SK-N-SH (cell line): Measurements from ENCODE around the gene ACACB. TPM values are rescaled to one million over a fixed set of nuclear protein-coding genes. Genes with fewer than 3 reads are reported as not detected.

ENCODE experiments used
- CTCF ChIA-PET: fragments of 300-600, 350-600 bp; formaldehyde crosslinking; extraction: SDS; loops from one replicate; lab custom pipeline; 2021; lab: Yijun Ruan, JAX
- POLR2A ChIA-PET: fragments of 350-600 bp; sonication (Branson Sonifier 250); formaldehyde crosslinking; extraction: SDS; loops from one replicate; lab custom pipeline; 2020; ENCODE audit warnings: antibody characterized with exemption, inconsistent platforms; lab: Yijun Ruan, JAX
- DNase-seq: peaks from one replicate; pipeline ENCODE4 v3.0.0; 2012
- H2AFZ ChIP-seq: fragments of 200-600 bp; sonication (generic); 2 replicates; pipeline ENCODE4 v1.8.1; 2016; ENCODE audit warnings: antibody characterized with exemption, mild to moderate bottlenecking, low read depth
- H3F3A ChIP-seq: fragments of 200-600 bp; sonication (generic); replicated peaks from 2 replicates; pipeline ENCODE3; 2016; ENCODE audit warnings: antibody characterized with exemption, mild to moderate bottlenecking; ENCODE audit not compliant: insufficient read depth
- H3K27ac ChIP-seq, 2 experiments: fragments of 200-500 bp in 1 of 2; fragments of 200-600 bp in 1 of 2; sonication (Bioruptor generic) in 1 of 2; sonication (generic), shearing (Covaris generic) in 1 of 2; 2 replicates each; pipeline versions ENCODE4 v1.5.1 to v1.6.1; 2014 to 2016; ENCODE audit warnings: low read depth in 2 of 2, inconsistent platforms in 1 of 2, low read length in 1 of 2, mild to moderate bottlenecking in 1 of 2, mixed read lengths in 1 of 2
- H3K27me3 ChIP-seq: fragments of 200-600 bp; sonication (generic), shearing (Covaris generic); 2 replicates; pipeline ENCODE4 v1.6.1; 2016; ENCODE audit warnings: mixed run types; ENCODE audit not compliant: insufficient read depth
- H3K36me3 ChIP-seq, 2 experiments: fragments of 200-500 bp in 1 of 2; fragments of 200-600 bp in 1 of 2; sonication (Bioruptor generic) in 1 of 2; sonication (generic) in 1 of 2; replicated peaks in 1 of 2; 2 replicates each; pipeline versions ENCODE3 to v1.5.1; 2014 to 2016; ENCODE audit warnings: low read length in 1 of 2, mild to moderate bottlenecking in 1 of 2; ENCODE audit not compliant: insufficient read depth in 2 of 2, control insufficient read depth in 1 of 2
- H3K4me1 ChIP-seq, 2 experiments: fragments of 200-500 bp in 1 of 2; fragments of 200-600 bp in 1 of 2; sonication (Bioruptor generic) in 1 of 2; sonication (generic), shearing (Covaris generic) in 1 of 2; 2 replicates each; pipeline versions ENCODE4 v1.5.1 to v1.6.1; 2014 to 2016; ENCODE audit warnings: low read depth in 1 of 2, low read length in 1 of 2, mixed run types in 1 of 2; ENCODE audit not compliant: insufficient read depth in 2 of 2, control insufficient read depth in 1 of 2
- H3K4me2 ChIP-seq: fragments of 200-600 bp; sonication (generic), shearing (Covaris generic); 2 replicates; pipeline ENCODE4 v1.6.1; 2017; ENCODE audit warnings: mixed run types
- H3K4me3 ChIP-seq, 2 experiments: fragments of 200-500 bp in 1 of 2; fragments of 200-600 bp in 1 of 2; sonication (Bioruptor generic) in 1 of 2; sonication (generic), shearing (Covaris generic) in 1 of 2; 2 replicates each; pipeline versions ENCODE4 v1.5.1 to v1.8.1; 2014 to 2016; ENCODE audit warnings: low read depth in 2 of 2, inconsistent platforms in 1 of 2, low read length in 1 of 2, mild to moderate bottlenecking in 1 of 2, mixed read lengths in 1 of 2, moderate library complexity in 1 of 2
- H3K79me2 ChIP-seq: fragments of 200-600 bp; sonication (generic); 2 replicates; pipeline ENCODE4 v1.8.1; 2017; ENCODE audit warnings: mild to moderate bottlenecking; ENCODE audit not compliant: insufficient read depth
- H3K9ac ChIP-seq: fragments of 200-600 bp; sonication (generic); 2 replicates; pipeline ENCODE4 v1.6.1; 2017; ENCODE audit warnings: mixed run types
- H3K9me2 ChIP-seq: fragments of 200-600 bp; sonication (generic); 2 replicates; pipeline ENCODE4 v1.6.1; 2017; ENCODE audit warnings: mixed run types
- H3K9me3 ChIP-seq: fragments of 200-600 bp; sonication (generic); 2 replicates; pipeline ENCODE4 v1.6.1; 2017; ENCODE audit warnings: mixed run types, mild to moderate bottlenecking, moderate library complexity
- H4K20me1 ChIP-seq: fragments of 200-600 bp; sonication (generic); 2 replicates; pipeline ENCODE4 v1.6.1; 2017; ENCODE audit warnings: mild to moderate bottlenecking, mixed run types; ENCODE audit not compliant: insufficient read depth
- EZH2phosphoT487 ChIP-seq: fragments of 200-600 bp; sonication (generic); IDR thresholded peaks from 2 replicates; pipeline ENCODE4 v1.6.1; 2017; ENCODE audit warnings: low read depth, mixed run types, mild to moderate bottlenecking, antibody characterized with exemption, moderate library complexity, borderline replicate concordance
- FOXJ3 ChIP-seq: sonication (generic); formaldehyde crosslinking; IDR thresholded peaks from 2 replicates; pipeline ENCODE4 v1.5.1; 2020; ENCODE audit warnings: mild to moderate bottlenecking, missing genetic modification reagents
- GABPA ChIP-seq: IDR thresholded peaks from 2 replicates; pipeline ENCODE4 v1.4.0; 2012; ENCODE audit warnings: low read depth, mild to moderate bottlenecking
- GATA2 ChIP-seq: sonication (generic); formaldehyde crosslinking; IDR thresholded peaks from 2 replicates; pipeline ENCODE4 v1.5.0; 2020; ENCODE audit warnings: mild to moderate bottlenecking, missing genetic modification reagents
- MEF2A ChIP-seq: IDR thresholded peaks from 2 replicates; pipeline ENCODE4 v1.4.0; 2012; ENCODE audit warnings: low read depth, borderline replicate concordance
- MXI1 ChIP-seq: IDR thresholded peaks from 2 replicates; pipeline ENCODE4 v1.6.1; 2012; ENCODE audit warnings: mild to moderate bottlenecking, low read depth, low read length, improper control_type of control experiment
- NFIC ChIP-seq: IDR thresholded peaks from 2 replicates; pipeline ENCODE4 v1.4.0; 2012; ENCODE audit warnings: borderline replicate concordance
- POLR2AphosphoS5 ChIP-seq: IDR thresholded peaks from 2 replicates; pipeline ENCODE4 v1.6.1; 2012; ENCODE audit warnings: low read depth, low read length
- RCOR1 ChIP-seq: fragments of 150-350 bp; IDR thresholded peaks from 2 replicates; pipeline ENCODE4 v1.6.1; 2017; ENCODE audit warnings: antibody characterized with exemption, low read length
- RFX5 ChIP-seq: IDR thresholded peaks from 2 replicates; pipeline ENCODE4 v1.6.1; 2012; ENCODE audit warnings: mild to moderate bottlenecking, improper control_type of control experiment, low read length
- SMC3 ChIP-seq: IDR thresholded peaks from 2 replicates; pipeline ENCODE4 v1.6.1; 2012; ENCODE audit warnings: low read depth, low read length, improper control_type of control experiment
- TAF1 ChIP-seq: IDR thresholded peaks from 2 replicates; pipeline ENCODE4 v1.6.1; 2012; ENCODE audit warnings: low read depth, mild to moderate bottlenecking, low read length, moderate library complexity, borderline replicate concordance
- TCF12 ChIP-seq: IDR thresholded peaks from 2 replicates; pipeline ENCODE4 v1.4.0; 2012
- YY1 ChIP-seq: IDR thresholded peaks from 2 replicates; pipeline ENCODE4 v1.4.0; 2012; ENCODE audit warnings: low read depth, mild to moderate bottlenecking
- WGBS: methylation state at CpG from one replicate; pipeline ENCODE4 v1.1.6; 2017; ENCODE audit warnings: low lambda C conversion rate; 5-methylcytosine and 5-hydroxymethylcytosine counted together
- polyA plus RNA-seq, 3 experiments: library from polyadenylated mRNA; depleted of rRNA; stranded (reverse); fragments of >200 nt; gene quantifications; 2 replicates each; pipeline ENCODE4 v1.2.3, GENCODE V29; 2012
- TF ChIP-seq, protein P1 (sequence below): IDR thresholded peaks from 2 replicates; pipeline ENCODE4 v1.4.0; 2012; ENCODE audit warnings: low read depth, borderline replicate concordance
- TF ChIP-seq, protein P2 (sequence below): fragments of 150-350 bp; IDR thresholded peaks from 2 replicates; pipeline ENCODE4 v1.6.1; 2016; ENCODE audit warnings: mild to moderate bottlenecking, low read depth, low read length
- TF ChIP-seq, protein P3 (sequence below): IDR thresholded peaks from 2 replicates; pipeline ENCODE4 v1.4.0; 2012; ENCODE audit warnings: low read depth, borderline replicate concordance
- TF ChIP-seq, protein P4 (sequence below): IDR thresholded peaks from 2 replicates; pipeline ENCODE4; 2012
- TF ChIP-seq, protein P5 (sequence below): IDR thresholded peaks from 2 replicates; pipeline ENCODE4 v1.6.1; 2012; ENCODE audit warnings: mild to moderate bottlenecking, low read depth, low read length, moderate library complexity
- TF ChIP-seq, protein P6 (sequence below): fragments of 150-350 bp; IDR thresholded peaks from 2 replicates; pipeline ENCODE4 v1.6.1; 2017; ENCODE audit warnings: antibody characterized with exemption, low read length, low read depth, borderline replicate concordance

The ACACB gene
- polyA plus RNA-seq, 1 of the 3 experiments (the other 2 are of a cell fraction), result 6.1 TPM

DNA sequence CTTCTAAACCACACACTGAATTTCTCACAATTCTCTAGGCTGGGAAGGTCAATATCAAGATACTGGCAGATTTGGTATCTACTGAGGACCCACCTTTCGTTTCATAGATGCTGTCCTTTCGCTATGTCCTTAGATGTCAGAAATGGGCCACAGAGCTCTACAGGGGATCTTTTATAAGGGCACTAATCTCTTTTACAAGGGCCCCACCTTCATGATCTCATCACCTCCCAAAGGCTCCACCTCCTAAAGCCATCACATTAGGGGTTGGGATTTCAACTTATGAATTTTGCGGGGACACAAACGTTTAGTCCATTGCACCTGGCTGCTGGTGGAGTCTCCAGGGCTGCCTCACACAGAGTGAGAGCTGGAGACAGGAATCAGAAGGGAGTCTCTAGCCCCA is 79.9 kb downstream of the ACACB start:
- H3K27ac ChIP-seq, result no peak overlapping the region
- TF ChIP-seq, protein P1, sequence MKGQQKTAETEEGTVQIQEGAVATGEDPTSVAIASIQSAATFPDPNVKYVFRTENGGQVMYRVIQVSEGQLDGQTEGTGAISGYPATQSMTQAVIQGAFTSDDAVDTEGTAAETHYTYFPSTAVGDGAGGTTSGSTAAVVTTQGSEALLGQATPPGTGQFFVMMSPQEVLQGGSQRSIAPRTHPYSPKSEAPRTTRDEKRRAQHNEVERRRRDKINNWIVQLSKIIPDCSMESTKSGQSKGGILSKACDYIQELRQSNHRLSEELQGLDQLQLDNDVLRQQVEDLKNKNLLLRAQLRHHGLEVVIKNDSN, result no peak
- TF ChIP-seq MEF2A, result no peak
- TF ChIP-seq SMC3, result no peak
- TF ChIP-seq, protein P2, sequence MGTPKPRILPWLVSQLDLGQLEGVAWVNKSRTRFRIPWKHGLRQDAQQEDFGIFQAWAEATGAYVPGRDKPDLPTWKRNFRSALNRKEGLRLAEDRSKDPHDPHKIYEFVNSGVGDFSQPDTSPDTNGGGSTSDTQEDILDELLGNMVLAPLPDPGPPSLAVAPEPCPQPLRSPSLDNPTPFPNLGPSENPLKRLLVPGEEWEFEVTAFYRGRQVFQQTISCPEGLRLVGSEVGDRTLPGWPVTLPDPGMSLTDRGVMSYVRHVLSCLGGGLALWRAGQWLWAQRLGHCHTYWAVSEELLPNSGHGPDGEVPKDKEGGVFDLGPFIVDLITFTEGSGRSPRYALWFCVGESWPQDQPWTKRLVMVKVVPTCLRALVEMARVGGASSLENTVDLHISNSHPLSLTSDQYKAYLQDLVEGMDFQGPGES, result no peak
- TF ChIP-seq POLR2AphosphoS5, result no peak
- no peak for TF ChIP-seq FOXJ3 (CRISPR knock-in tag)
- TF ChIP-seq, protein P3, sequence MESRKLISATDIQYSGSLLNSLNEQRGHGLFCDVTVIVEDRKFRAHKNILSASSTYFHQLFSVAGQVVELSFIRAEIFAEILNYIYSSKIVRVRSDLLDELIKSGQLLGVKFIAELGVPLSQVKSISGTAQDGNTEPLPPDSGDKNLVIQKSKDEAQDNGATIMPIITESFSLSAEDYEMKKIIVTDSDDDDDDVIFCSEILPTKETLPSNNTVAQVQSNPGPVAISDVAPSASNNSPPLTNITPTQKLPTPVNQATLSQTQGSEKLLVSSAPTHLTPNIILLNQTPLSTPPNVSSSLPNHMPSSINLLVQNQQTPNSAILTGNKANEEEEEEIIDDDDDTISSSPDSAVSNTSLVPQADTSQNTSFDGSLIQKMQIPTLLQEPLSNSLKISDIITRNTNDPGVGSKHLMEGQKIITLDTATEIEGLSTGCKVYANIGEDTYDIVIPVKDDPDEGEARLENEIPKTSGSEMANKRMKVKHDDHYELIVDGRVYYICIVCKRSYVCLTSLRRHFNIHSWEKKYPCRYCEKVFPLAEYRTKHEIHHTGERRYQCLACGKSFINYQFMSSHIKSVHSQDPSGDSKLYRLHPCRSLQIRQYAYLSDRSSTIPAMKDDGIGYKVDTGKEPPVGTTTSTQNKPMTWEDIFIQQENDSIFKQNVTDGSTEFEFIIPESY, result no peak
- no peak for TF ChIP-seq NFIC
- no peak for TF ChIP-seq GATA2 (CRISPR knock-in tag)
- no peak for TF ChIP-seq EZH2phosphoT487
- TF ChIP-seq TCF12, result no peak
- TF ChIP-seq MXI1, result no peak
- TF ChIP-seq RFX5, result no peak
- no peak for TF ChIP-seq RCOR1
- TF ChIP-seq TAF1, result no peak
- TF ChIP-seq GABPA, result no peak
- ChIA-PET POLR2A (no interaction called here), CTCF (no interaction called here)
- H4K20me1 ChIP-seq, result no peaks in the 10 kb centered on the region
- DNase-seq, result no peak
- H3K9me3 ChIP-seq, result no peaks in the 10 kb centered on the region
- no peak overlapping the region for H3K4me2 ChIP-seq
- no peaks in the 10 kb centered on the region for H3K9me2 ChIP-seq
- H2AFZ ChIP-seq, result no peak overlapping the region
- no peak overlapping the region for H3K9ac ChIP-seq
- WGBS, result 100% methylated on average over 4 of the region's 4 CpGs
- no peaks in the 10 kb centered on the region for H3F3A ChIP-seq
- H3K27me3 ChIP-seq, result no peaks in the 10 kb centered on the region
- no peak overlapping the region for H3K4me3 ChIP-seq
- H3K4me1 ChIP-seq, result no peaks in the 10 kb centered on the region
- H3K79me2 ChIP-seq, result no peaks in the 10 kb centered on the region
- H3K36me3 ChIP-seq, result peaks cover 2 to 4% of the 10 kb centered on the region in 2 experiments

DNA sequence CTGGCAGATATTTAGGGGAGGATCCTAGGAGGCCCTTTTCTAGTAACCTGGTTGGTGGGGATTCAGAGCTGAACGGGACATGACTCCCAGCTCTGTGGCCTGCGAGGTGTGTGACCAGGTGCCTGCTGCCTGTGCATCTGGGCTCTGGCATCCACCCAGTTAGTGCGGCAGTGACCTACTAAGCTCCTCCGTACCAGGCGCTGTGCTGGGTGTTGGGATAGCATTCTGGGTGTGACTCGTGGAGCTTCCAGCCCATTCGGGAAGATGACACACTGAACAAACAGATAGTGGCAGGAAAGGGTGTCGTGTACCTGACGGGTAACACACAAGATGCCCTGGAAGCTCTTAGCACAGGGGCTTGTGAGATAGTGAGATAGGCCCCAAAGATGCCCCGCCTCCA is 80.9 kb downstream of the ACACB start:
- ChIA-PET POLR2A (no interaction called here), CTCF (no interaction called here)
- Histone ChIP-seq H3K4me1 (no peaks in the 10 kb centered on the region), H3K4me2 (no peak overlapping the region), H3K36me3 (peaks cover 2 to 4% of the 10 kb centered on the region in 2 experiments), H3K27me3 (no peaks in the 10 kb centered on the region), H3F3A (no peaks in the 10 kb centered on the region), H3K79me2 (no peaks in the 10 kb centered on the region), H3K9ac (no peak overlapping the region), H4K20me1 (no peaks in the 10 kb centered on the region), H2AFZ (no peak overlapping the region), H3K9me3 (no peaks in the 10 kb centered on the region), H3K9me2 (no peaks in the 10 kb centered on the region), H3K27ac (no peak overlapping the region), H3K4me3 (no peak overlapping the region)
- 77% methylated on average over 8 of the region's 10 CpGs for whole genome bisulfite sequencing
- DNase-seq, result no peak
- TF ChIP-seq YY1 (no peak), EZH2phosphoT487 (no peak), RFX5 (no peak)
- TF ChIP-seq, protein P4, sequence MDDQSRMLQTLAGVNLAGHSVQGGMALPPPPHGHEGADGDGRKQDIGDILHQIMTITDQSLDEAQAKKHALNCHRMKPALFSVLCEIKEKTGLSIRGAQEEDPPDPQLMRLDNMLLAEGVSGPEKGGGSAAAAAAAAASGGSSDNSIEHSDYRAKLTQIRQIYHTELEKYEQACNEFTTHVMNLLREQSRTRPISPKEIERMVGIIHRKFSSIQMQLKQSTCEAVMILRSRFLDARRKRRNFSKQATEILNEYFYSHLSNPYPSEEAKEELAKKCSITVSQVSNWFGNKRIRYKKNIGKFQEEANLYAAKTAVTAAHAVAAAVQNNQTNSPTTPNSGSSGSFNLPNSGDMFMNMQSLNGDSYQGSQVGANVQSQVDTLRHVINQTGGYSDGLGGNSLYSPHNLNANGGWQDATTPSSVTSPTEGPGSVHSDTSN, result no peak
- TF ChIP-seq, protein P5, sequence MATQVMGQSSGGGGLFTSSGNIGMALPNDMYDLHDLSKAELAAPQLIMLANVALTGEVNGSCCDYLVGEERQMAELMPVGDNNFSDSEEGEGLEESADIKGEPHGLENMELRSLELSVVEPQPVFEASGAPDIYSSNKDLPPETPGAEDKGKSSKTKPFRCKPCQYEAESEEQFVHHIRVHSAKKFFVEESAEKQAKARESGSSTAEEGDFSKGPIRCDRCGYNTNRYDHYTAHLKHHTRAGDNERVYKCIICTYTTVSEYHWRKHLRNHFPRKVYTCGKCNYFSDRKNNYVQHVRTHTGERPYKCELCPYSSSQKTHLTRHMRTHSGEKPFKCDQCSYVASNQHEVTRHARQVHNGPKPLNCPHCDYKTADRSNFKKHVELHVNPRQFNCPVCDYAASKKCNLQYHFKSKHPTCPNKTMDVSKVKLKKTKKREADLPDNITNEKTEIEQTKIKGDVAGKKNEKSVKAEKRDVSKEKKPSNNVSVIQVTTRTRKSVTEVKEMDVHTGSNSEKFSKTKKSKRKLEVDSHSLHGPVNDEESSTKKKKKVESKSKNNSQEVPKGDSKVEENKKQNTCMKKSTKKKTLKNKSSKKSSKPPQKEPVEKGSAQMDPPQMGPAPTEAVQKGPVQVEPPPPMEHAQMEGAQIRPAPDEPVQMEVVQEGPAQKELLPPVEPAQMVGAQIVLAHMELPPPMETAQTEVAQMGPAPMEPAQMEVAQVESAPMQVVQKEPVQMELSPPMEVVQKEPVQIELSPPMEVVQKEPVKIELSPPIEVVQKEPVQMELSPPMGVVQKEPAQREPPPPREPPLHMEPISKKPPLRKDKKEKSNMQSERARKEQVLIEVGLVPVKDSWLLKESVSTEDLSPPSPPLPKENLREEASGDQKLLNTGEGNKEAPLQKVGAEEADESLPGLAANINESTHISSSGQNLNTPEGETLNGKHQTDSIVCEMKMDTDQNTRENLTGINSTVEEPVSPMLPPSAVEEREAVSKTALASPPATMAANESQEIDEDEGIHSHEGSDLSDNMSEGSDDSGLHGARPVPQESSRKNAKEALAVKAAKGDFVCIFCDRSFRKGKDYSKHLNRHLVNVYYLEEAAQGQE, result no peak
- TF ChIP-seq, protein P6, sequence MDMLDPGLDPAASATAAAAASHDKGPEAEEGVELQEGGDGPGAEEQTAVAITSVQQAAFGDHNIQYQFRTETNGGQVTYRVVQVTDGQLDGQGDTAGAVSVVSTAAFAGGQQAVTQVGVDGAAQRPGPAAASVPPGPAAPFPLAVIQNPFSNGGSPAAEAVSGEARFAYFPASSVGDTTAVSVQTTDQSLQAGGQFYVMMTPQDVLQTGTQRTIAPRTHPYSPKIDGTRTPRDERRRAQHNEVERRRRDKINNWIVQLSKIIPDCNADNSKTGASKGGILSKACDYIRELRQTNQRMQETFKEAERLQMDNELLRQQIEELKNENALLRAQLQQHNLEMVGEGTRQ, result no peak
